AG04449 (cell line): ENCODE results near the gene CTNNA3.

Source experiments
- CTCF ChIA-PET: fragments of 350-600 bp; formaldehyde crosslinking; extraction: SDS; loops from one replicate; lab custom pipeline; 2021; ENCODE audit warnings: antibody characterized with exemption; lab: Yijun Ruan, JAX
- POLR2A ChIA-PET: fragments of 400-600, 350-600 bp; formaldehyde crosslinking; extraction: SDS; loops from one replicate; lab custom pipeline; 2020; ENCODE audit warnings: antibody characterized with exemption, inconsistent platforms; lab: Yijun Ruan, JAX
- DNase-seq: peaks from one replicate; pipeline ENCODE4 v3.0.0-alpha.2; 2010; ENCODE audit warnings: low read depth, low spot score
- H3K4me3 ChIP-seq: 2 replicates; pipeline ENCODE4 v1.5.1; 2011; ENCODE audit warnings: low read depth, mild to moderate bottlenecking, control low read depth, low read length
- CTCF ChIP-seq: IDR thresholded peaks from one replicate; pipeline ENCODE4 v1.5.1; 2011; ENCODE audit warnings: mild to moderate bottlenecking, moderate library complexity, low read length, control low read depth, inconsistent platforms; ENCODE audit not compliant: insufficient read depth; ENCODE audit errors: missing control alignments

CTNNA3 gene

GRCh38 chr10:65943451-65943850, 1752.5 kb downstream of the CTNNA3 start:
- TF ChIP-seq CTCF = no peak
- no peak overlapping the region for H3K4me3 ChIP-seq
- DNase-seq = no peak
- CTCF ChIA-PET = no interaction called here
- POLR2A ChIA-PET = no interaction called here

- no peak for DNase-seq
- no peak overlapping the region for H3K4me3 ChIP-seq
- ChIA-PET CTCF (no interaction called here), POLR2A (no interaction called here)
- no peak for TF ChIP-seq CTCF
Observed at GRCh38 chr10:65940816-65941662, 1755.0 kb downstream of the CTNNA3 start.

- CTCF ChIA-PET = no interaction called here
- H3K4me3 ChIP-seq = no peak overlapping the region
- no peak for TF ChIP-seq CTCF
- DNase-seq = no peak
- POLR2A ChIA-PET = no interaction called here
Observed at GRCh38 chr10:65940105-65940504, 1755.9 kb downstream of the CTNNA3 start.

- POLR2A ChIA-PET = no interaction called here
- CTCF ChIA-PET = no interaction called here
- DNase-seq = no peak
- no peak overlapping the region for H3K4me3 ChIP-seq
- TF ChIP-seq CTCF = no peak
Observed at GRCh38 chr10:65931291-65932070, 1764.5 kb downstream of the CTNNA3 start.

GRCh38 chr10:65911151-65911835, 1784.7 kb downstream of the CTNNA3 start:
- CTCF ChIA-PET = no interaction called here
- H3K4me3 ChIP-seq = no peak overlapping the region
- TF ChIP-seq CTCF = no peak
- no peak for DNase-seq
- POLR2A ChIA-PET = no interaction called here

- TF ChIP-seq CTCF = no peak
- ChIA-PET POLR2A (no interaction called here), CTCF (no interaction called here)
- H3K4me3 ChIP-seq = no peak overlapping the region
- DNase-seq = no peak
Observed at GRCh38 chr10:65910209-65910608, 1785.8 kb downstream of the CTNNA3 start.
